Liver (tissue), 9 donors: ENCODE results near the gene COL8A2. TPM values are rescaled to one million over a fixed set of nuclear protein-coding genes. Genes with fewer than 3 reads are reported as not detected.

Experiments
- DNase-seq: peaks from one replicate; pipeline ENCODE4 v3.0.0-alpha.2; 2017; ENCODE audit warnings: low spot score
- H3K27ac ChIP-seq, 2 donors: one replicate each; pipeline ENCODE4 v1.7.0; 2013; ENCODE audit warnings: inconsistent platforms in 2 of 2, low read length in 2 of 2, control low read depth in 1 of 2, low read depth in 1 of 2, mild to moderate bottlenecking in 1 of 2
- H3K27me3 ChIP-seq, 4 donors: one replicate each; pipeline versions ENCODE4 v1.6.1 to v1.7.0; 2013; ENCODE audit warnings: low read length in 3 of 4, inconsistent platforms in 1 of 4, mild to moderate bottlenecking in 1 of 4, moderate library complexity in 1 of 4; ENCODE audit not compliant: control insufficient read depth in 4 of 4, insufficient read depth in 4 of 4
- H3K36me3 ChIP-seq, 4 donors: one replicate each; pipeline versions ENCODE4 v1.6.1 to v1.7.0; 2013; ENCODE audit warnings: low read length in 3 of 4, mild to moderate bottlenecking in 3 of 4, low read depth in 1 of 4, moderate library complexity in 1 of 4; ENCODE audit not compliant: control insufficient read depth in 4 of 4, insufficient read depth in 3 of 4
- H3K4me1 ChIP-seq, 4 donors: one replicate each; pipeline versions ENCODE4 v1.6.1 to v1.7.0; 2013; ENCODE audit warnings: low read length in 3 of 4, mild to moderate bottlenecking in 3 of 4, moderate library complexity in 1 of 4; ENCODE audit not compliant: control insufficient read depth in 4 of 4, insufficient read depth in 4 of 4
- H3K4me3 ChIP-seq, 3 donors: one replicate each; pipeline versions ENCODE4 v1.6.1 to v1.7.0; 2013; ENCODE audit warnings: low read length in 3 of 3, control low read depth in 1 of 3, low read depth in 1 of 3, mild to moderate bottlenecking in 1 of 3
- H3K9ac ChIP-seq, 2 donors: one replicate each; pipeline ENCODE4 v1.7.0; 2013; ENCODE audit warnings: low read length in 2 of 2, mild to moderate bottlenecking in 2 of 2, moderate library complexity in 2 of 2, control low read depth in 1 of 2, low read depth in 1 of 2
- H3K9me3 ChIP-seq, 4 donors: one replicate each; pipeline versions ENCODE4 v1.6.1 to v1.7.0; 2013; ENCODE audit warnings: low read length in 3 of 4; ENCODE audit not compliant: control insufficient read depth in 4 of 4
- CTCF ChIP-seq: fragments of 150-350 bp; IDR thresholded peaks from 2 replicates; pipeline ENCODE4 v1.5.1; 2017; ENCODE audit warnings: improper control_type of control experiment, low read depth, low read length; ENCODE audit not compliant: missing input control
- EGR1 ChIP-seq, 2 donors: IDR thresholded peaks; 2 replicates each; pipeline ENCODE4 v1.6.1; 2016 to 2018; ENCODE audit warnings: antibody characterized with exemption in 2 of 2, low read depth in 2 of 2
- FOXA1 ChIP-seq: IDR thresholded peaks from 2 replicates; pipeline ENCODE4 v1.6.1; 2016; ENCODE audit warnings: antibody characterized with exemption
- FOXA2 ChIP-seq: IDR thresholded peaks from 2 replicates; pipeline ENCODE4 v1.6.1; 2016; ENCODE audit warnings: antibody characterized with exemption
- GABPA ChIP-seq, 2 donors: IDR thresholded peaks in 1 of 2; conservative IDR thresholded peaks in 1 of 2; 2 replicates each; pipeline ENCODE4 v1.6.1; 2016; ENCODE audit warnings: antibody characterized with exemption in 2 of 2, mild to moderate bottlenecking in 1 of 2, moderate library complexity in 1 of 2
- HNF4A ChIP-seq, 2 donors: conservative IDR thresholded peaks; 2 replicates each; pipeline ENCODE4 v1.6.1; 2016; ENCODE audit warnings: antibody characterized with exemption in 2 of 2, mild to moderate bottlenecking in 2 of 2
- HNF4G ChIP-seq: IDR thresholded peaks from 2 replicates; pipeline ENCODE4 v1.6.1; 2016; ENCODE audit warnings: antibody characterized with exemption
- JUND ChIP-seq, 2 donors: IDR thresholded peaks; 2 replicates each; pipeline ENCODE4 v1.6.1; 2016; ENCODE audit warnings: antibody characterized with exemption in 2 of 2
- NR2F2 ChIP-seq: IDR thresholded peaks from 2 replicates; pipeline ENCODE4 v1.6.1; 2016; ENCODE audit warnings: antibody characterized with exemption
- RAD21 ChIP-seq, 2 donors: IDR thresholded peaks; 2 replicates each; pipeline ENCODE4 v1.6.1; 2016; ENCODE audit warnings: antibody characterized with exemption in 2 of 2, mild to moderate bottlenecking in 2 of 2
- RXRA ChIP-seq, 2 donors: IDR thresholded peaks; 2 replicates each; pipeline ENCODE4 v1.6.1; 2017 to 2018; ENCODE audit warnings: antibody characterized with exemption in 2 of 2, mild to moderate bottlenecking in 1 of 2
- SP1 ChIP-seq: IDR thresholded peaks from 2 replicates; pipeline ENCODE4 v1.6.1; 2018; ENCODE audit warnings: antibody characterized with exemption, mild to moderate bottlenecking
- TAF1 ChIP-seq: conservative IDR thresholded peaks from 2 replicates; pipeline ENCODE4 v1.6.1; 2016; ENCODE audit warnings: antibody characterized with exemption, mild to moderate bottlenecking
- YY1 ChIP-seq: IDR thresholded peaks from 2 replicates; pipeline ENCODE4 v1.6.1; 2016; ENCODE audit warnings: antibody characterized with exemption, mild to moderate bottlenecking
- ZBTB33 ChIP-seq: IDR thresholded peaks from 2 replicates; pipeline ENCODE4 v1.6.1; 2016; ENCODE audit warnings: antibody characterized with exemption
- WGBS: extraction: QIAGEN DNeasy Blood & Tissue Kit; methylation state at CpG from one replicate; pipeline ENCODE4 v1.1.7; 2013; 5-methylcytosine and 5-hydroxymethylcytosine counted together
- polyA plus RNA-seq, 2 donors: library from polyadenylated mRNA; stranded (reverse) in 1 of 2; unstranded in 1 of 2; fragments of 200-250 nt in 1 of 2; fragments of >200 nt in 1 of 2; fragmentation: Nextera tagmentation in 1 of 2; extraction: Ambion mirVana in 1 of 2; gene quantifications; one replicate each; pipeline versions ENCODE4 v1.2.1 to v1.2.3, GENCODE V29; 2013 to 2015
- total RNA-seq, 2 donors: library from RNA; depleted of rRNA; stranded (reverse); fragments of >200 nt; gene quantifications; one replicate each; pipeline ENCODE4 v1.2.3, GENCODE V29; 2014
- TF ChIP-seq, protein P1 (sequence below): IDR thresholded peaks from 2 replicates; pipeline ENCODE4 v1.6.1; 2016; ENCODE audit warnings: antibody characterized with exemption
- TF ChIP-seq, protein P2 (sequence below): IDR thresholded peaks from 2 replicates; pipeline ENCODE4 v1.6.1; 2016; ENCODE audit warnings: antibody characterized with exemption, mild to moderate bottlenecking
- TF ChIP-seq, protein P3 (sequence below): IDR thresholded peaks from 2 replicates; pipeline ENCODE4 v1.6.1; 2016; ENCODE audit warnings: antibody characterized with exemption
- donor health status: healthy.
- donor health status: healthy.
- donor health status: healthy.
- donor health status: healthy.
- donor health status: healthy.

COL8A2 gene
- total and polyA plus RNA-seq, 4 donors = 0.04 to 0.47 (median 0.35) TPM

DNA sequence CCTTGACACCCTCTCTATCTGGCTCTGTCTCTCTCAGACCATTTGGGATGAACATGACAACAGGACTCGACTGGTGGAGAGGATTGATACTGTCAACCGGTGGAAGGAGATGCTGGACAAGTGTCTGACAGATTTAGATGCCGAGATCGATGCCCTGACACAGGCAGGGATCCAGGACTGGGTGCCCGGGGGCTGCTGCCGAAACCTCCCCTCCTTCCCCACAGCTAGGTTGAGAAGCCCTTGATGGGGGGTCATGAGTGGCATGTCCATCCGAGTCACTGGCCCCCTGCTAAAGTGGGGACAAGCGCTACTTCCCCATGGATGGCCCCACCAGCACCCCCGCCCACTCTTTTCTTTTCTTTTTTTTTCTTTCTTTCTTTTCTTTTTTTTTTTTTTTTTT is 39.9 kb downstream of the COL8A2 start:
- H3K27ac ChIP-seq = no peak overlapping the region
- no peaks in the 10 kb centered on the region for H3K36me3 ChIP-seq
- TF ChIP-seq CTCF (no peak), RXRA (IDR thresholded peaks at IDR 0.05) (no peak), YY1 (no peak), ZBTB33 (no peak), HNF4G (no peak), FOXA2 (no peak), FOXA1 (no peak), SP1 (no peak), JUND (IDR thresholded peaks at IDR 0.05) (no peak), NR2F2 (no peak), EGR1 (IDR thresholded peaks at IDR 0.05; ENCODE audit: low read depth in 2 of 2) (no peak), RAD21 (IDR thresholded peaks at IDR 0.05) (no peak), TAF1 (no peak), GABPA (IDR thresholded peaks at IDR 0.05 in 1 of 2, conservative IDR thresholded peaks at IDR 0.05 in 1 of 2) (no peak), HNF4A (conservative IDR thresholded peaks at IDR 0.05) (no peak)
- TF ChIP-seq, protein P1, sequence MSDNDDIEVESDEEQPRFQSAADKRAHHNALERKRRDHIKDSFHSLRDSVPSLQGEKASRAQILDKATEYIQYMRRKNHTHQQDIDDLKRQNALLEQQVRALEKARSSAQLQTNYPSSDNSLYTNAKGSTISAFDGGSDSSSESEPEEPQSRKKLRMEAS = no peak
- TF ChIP-seq, protein P2, sequence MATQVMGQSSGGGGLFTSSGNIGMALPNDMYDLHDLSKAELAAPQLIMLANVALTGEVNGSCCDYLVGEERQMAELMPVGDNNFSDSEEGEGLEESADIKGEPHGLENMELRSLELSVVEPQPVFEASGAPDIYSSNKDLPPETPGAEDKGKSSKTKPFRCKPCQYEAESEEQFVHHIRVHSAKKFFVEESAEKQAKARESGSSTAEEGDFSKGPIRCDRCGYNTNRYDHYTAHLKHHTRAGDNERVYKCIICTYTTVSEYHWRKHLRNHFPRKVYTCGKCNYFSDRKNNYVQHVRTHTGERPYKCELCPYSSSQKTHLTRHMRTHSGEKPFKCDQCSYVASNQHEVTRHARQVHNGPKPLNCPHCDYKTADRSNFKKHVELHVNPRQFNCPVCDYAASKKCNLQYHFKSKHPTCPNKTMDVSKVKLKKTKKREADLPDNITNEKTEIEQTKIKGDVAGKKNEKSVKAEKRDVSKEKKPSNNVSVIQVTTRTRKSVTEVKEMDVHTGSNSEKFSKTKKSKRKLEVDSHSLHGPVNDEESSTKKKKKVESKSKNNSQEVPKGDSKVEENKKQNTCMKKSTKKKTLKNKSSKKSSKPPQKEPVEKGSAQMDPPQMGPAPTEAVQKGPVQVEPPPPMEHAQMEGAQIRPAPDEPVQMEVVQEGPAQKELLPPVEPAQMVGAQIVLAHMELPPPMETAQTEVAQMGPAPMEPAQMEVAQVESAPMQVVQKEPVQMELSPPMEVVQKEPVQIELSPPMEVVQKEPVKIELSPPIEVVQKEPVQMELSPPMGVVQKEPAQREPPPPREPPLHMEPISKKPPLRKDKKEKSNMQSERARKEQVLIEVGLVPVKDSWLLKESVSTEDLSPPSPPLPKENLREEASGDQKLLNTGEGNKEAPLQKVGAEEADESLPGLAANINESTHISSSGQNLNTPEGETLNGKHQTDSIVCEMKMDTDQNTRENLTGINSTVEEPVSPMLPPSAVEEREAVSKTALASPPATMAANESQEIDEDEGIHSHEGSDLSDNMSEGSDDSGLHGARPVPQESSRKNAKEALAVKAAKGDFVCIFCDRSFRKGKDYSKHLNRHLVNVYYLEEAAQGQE = no peak
- TF ChIP-seq, protein P3, sequence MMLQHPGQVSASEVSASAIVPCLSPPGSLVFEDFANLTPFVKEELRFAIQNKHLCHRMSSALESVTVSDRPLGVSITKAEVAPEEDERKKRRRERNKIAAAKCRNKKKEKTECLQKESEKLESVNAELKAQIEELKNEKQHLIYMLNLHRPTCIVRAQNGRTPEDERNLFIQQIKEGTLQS = no peak
- H3K4me3 ChIP-seq = no peak overlapping the region
- peaks cover 8 to 14% (median 10%) of the 10 kb centered on the region in 4 donors for H3K4me1 ChIP-seq
- H3K9me3 ChIP-seq = no peaks in the 10 kb centered on the region
- H3K27me3 ChIP-seq = no peaks in the 10 kb centered on the region
- 92% methylated on average over 9 of the region's 9 CpGs for WGBS
- H3K9ac ChIP-seq = no peak overlapping the region
- DNase-seq = no peak
